Bone marrow (tissue), 2 donors: ENCODE data around the gene PPIL1.

Experiments
- DNase-seq, 2 donors: peaks; one replicate each; lab custom pipeline; 2025; lab: John Stamatoyannopoulos, UW

Gene PPIL1

GRCh38 chr6:36855750-36856149, 18.9 kb downstream of the PPIL1 start:
- DNase-seq: no peak

GRCh38 chr6:36853325-36853724, 21.3 kb downstream of the PPIL1 start:
- no peak for DNase-seq

- DNase-seq: no peak
These were observed 22.0 kb downstream of the PPIL1 start for GRCh38 chr6:36852481-36853147.

- DNase-seq: no peak
These were observed 23.0 kb downstream of the PPIL1 start for GRCh38 chr6:36851626-36852025.

GRCh38 chr6:36851149-36851614, 23.4 kb downstream of the PPIL1 start:
- no peak for DNase-seq

GRCh38 chr6:36850021-36850420, 24.6 kb downstream of the PPIL1 start:
- no peak for DNase-seq

- no peak for DNase-seq
These were observed 25.8 kb downstream of the PPIL1 start for GRCh38 chr6:36848658-36849441.

- no peak for DNase-seq
These were observed 26.6 kb downstream of the PPIL1 start for GRCh38 chr6:36847991-36848390.

GRCh38 chr6:36847152-36847551, 27.5 kb downstream of the PPIL1 start:
- no peak for DNase-seq

- DNase-seq: no peak
These were observed 29.4 kb downstream of the PPIL1 start for GRCh38 chr6:36845233-36845632.

- DNase-seq: no peak
These were observed 30.1 kb downstream of the PPIL1 start for GRCh38 chr6:36844232-36845170.

GRCh38 chr6:36843170-36843569, 31.4 kb downstream of the PPIL1 start:
- DNase-seq: no peak

- DNase-seq: no peak
These were observed 32.8 kb downstream of the PPIL1 start for GRCh38 chr6:36841756-36842155.

- no peak for DNase-seq
These were observed 33.9 kb downstream of the PPIL1 start for GRCh38 chr6:36840432-36841403.

- no peak for DNase-seq
These were observed 34.7 kb downstream of the PPIL1 start for GRCh38 chr6:36839749-36840431.

GRCh38 chr6:36838896-36839748, 35.5 kb downstream of the PPIL1 start, which contains the start of gene CPNE5:
CPNE5 (minus strand) TSS chr6:36839444; CDS start chr6:36839377, 67 bp downstream.
- no peak for DNase-seq

GRCh38 chr6:36837686-36838085, 36.9 kb downstream of the PPIL1 start:
- DNase-seq: no peak

- no peak for DNase-seq
These were observed 37.6 kb downstream of the PPIL1 start for GRCh38 chr6:36837022-36837339.
